Non-pigmented ciliary epithelial cell (primary cell): Measurements from ENCODE around the gene MOCOS.

ENCODE experiments used
- DNase-seq: peaks from one replicate; pipeline ENCODE4 v3.0.0-alpha.2; 2010; ENCODE audit warnings: low read depth

MOCOS gene

GRCh38 chr18:36304723-36305122 is 117.4 kb downstream of the MOCOS start:
- DNase-seq, result no peak

GRCh38 chr18:36305375-36305774 is 118.1 kb downstream of the MOCOS start:
- no peak for DNase-seq

- no peak for DNase-seq
Observed at GRCh38 chr18:36307513-36307912, 120.2 kb downstream of the MOCOS start.

- no peak for DNase-seq
Observed at GRCh38 chr18:36308711-36309435, 121.6 kb downstream of the MOCOS start.

GRCh38 chr18:36309436-36310391 is 122.4 kb downstream of the MOCOS start:
- peak; percentile 99 for DNase-seq

- no peak for DNase-seq
Observed at GRCh38 chr18:36311026-36311570, 123.8 kb downstream of the MOCOS start.

- DNase-seq, result no peak
Observed at GRCh38 chr18:36312806-36313395, 125.6 kb downstream of the MOCOS start.

- no peak for DNase-seq
Observed at GRCh38 chr18:36314098-36314497, 126.8 kb downstream of the MOCOS start.

- DNase-seq, result peak; percentile 94
Observed at GRCh38 chr18:36314754-36315153, 127.5 kb downstream of the MOCOS start.

GRCh38 chr18:36315736-36316135 is 128.4 kb downstream of the MOCOS start:
- DNase-seq, result no peak

GRCh38 chr18:36316246-36316645 is 128.9 kb downstream of the MOCOS start:
- no peak for DNase-seq
